NCI-H345 (cell line): ENCODE data around the gene TNF.
"Not testable (repeated sequence)": the region's sequence is repeated elsewhere in the genome, so short reads cannot be mapped to it uniquely, and the experiment has no call there.

Experiments
- DNase-seq: peaks from one replicate; lab custom pipeline; 2025; lab: John Stamatoyannopoulos, UW

TNF gene

GRCh38 chr6:31544676-31545075, 30.7 kb upstream of the TNF start:
- DNase-seq: no peak

- no peak for DNase-seq
These were observed 30.1 kb upstream of the TNF start for GRCh38 chr6:31545291-31545690.

GRCh38 chr6:31546339-31546957, 28.9 kb upstream of the TNF start, which contains the start of gene ATP6V1G2:
ATP6V1G2 (minus strand) TSS chr6:31546608; CDS start chr6:31546559, 49 bp downstream.
- peak; percentile 96 for DNase-seq

- peak; percentile 98 for DNase-seq
These were observed 28.2 kb upstream of the TNF start, which contains the start of gene NFKBIL1 for GRCh38 chr6:31546958-31547726. NFKBIL1 (plus strand) TSS chr6:31547608; CDS start chr6:31547695, 87 bp downstream.

GRCh38 chr6:31547727-31548543, 27.4 kb upstream of the TNF start:
- no peak for DNase-seq

GRCh38 chr6:31548544-31548873, 26.9 kb upstream of the TNF start:
- no peak for DNase-seq

GRCh38 chr6:31551371-31551770, 24.0 kb upstream of the TNF start:
- not testable (repeated sequence) for DNase-seq

GRCh38 chr6:31556307-31556706, 19.1 kb upstream of the TNF start:
- DNase-seq: no peak

- no peak for DNase-seq
These were observed 17.7 kb upstream of the TNF start for GRCh38 chr6:31557443-31558317.

GRCh38 chr6:31558318-31558625, 17.1 kb upstream of the TNF start:
- no peak for DNase-seq

- no peak for DNase-seq
These were observed 16.5 kb upstream of the TNF start for GRCh38 chr6:31558631-31559500.

GRCh38 chr6:31559606-31559957, 15.8 kb upstream of the TNF start:
- no peak for DNase-seq

- no peak for DNase-seq
These were observed 15.2 kb upstream of the TNF start for GRCh38 chr6:31559958-31560696.

GRCh38 chr6:31560697-31561058, 14.7 kb upstream of the TNF start:
- no peak for DNase-seq

- no peak for DNase-seq
These were observed 7.6 kb upstream of the TNF start for GRCh38 chr6:31567531-31568370.

- no peak for DNase-seq
These were observed 6.8 kb upstream of the TNF start for GRCh38 chr6:31568537-31568961.

- DNase-seq: no peak
These were observed 5.4 kb upstream of the TNF start for GRCh38 chr6:31569861-31570536.

GRCh38 chr6:31572041-31572911, 3.1 kb upstream of the TNF start, which contains the start of gene LTA:
LTA (plus strand) TSS chr6:31572289; CDS start chr6:31572743, 454 bp downstream.
- no peak for DNase-seq
